ENCODE results near the gene LMTK2. TPM values are rescaled to one million over a fixed set of nuclear protein-coding genes. Genes with fewer than 3 reads are reported as not detected.
A peak's percentile ranks its signal among the peaks of the same experiment; 100 is the strongest.
"Not testable (repeated sequence)": the region's sequence is repeated elsewhere in the genome, so short reads cannot be mapped to it uniquely, and the experiment has no call there.

The LMTK2 gene
- total RNA-seq, 1 experiment from 2014 or later = 37.1 TPM

DNA sequence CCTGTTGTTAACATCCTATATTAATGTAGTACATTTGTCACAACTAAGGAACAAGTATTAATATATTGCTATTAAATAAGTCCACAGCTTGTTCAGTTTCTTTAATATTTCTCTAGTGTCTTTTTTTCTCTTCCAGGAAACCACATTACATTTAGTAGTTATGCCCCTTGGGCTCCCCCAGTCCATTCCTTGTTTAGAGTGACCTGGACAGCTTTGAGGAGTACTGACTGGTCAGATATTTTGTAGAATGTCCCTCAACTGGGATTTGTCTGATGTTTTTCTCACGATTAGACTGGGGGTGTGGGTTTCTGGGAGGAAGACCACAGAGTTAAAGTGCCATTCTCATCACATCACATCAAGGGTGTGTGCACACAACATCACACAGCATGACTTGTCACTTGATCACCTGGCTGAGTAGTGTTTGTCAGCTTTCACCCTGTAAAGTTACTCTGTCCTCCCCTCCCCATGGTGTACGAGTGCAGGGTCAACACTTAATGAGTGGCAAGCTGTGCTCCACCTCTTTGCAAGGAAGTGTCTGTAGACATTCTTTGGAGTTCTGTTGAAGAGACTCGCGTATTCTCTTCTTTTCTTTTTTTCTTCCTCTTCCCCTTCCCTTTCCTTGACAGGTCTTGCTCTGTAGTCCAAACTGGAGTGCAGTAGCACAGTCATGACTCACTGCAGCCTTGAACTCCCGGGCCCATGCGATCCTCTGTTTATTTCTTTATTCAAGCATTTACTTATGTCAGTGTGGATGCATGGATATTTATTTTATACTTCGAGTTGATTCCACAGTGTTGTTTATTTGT, 10.2 kb downstream of the LMTK2 start:
- ChIA-PET CTCF (no interaction called here), POLR2A (ENCODE audit: unreplicated experiment) (no interaction called here)
- no peaks in the 10 kb centered on the region for H3K9me2 ChIP-seq (ENCODE audit: insufficient read depth)
- DNase-seq = peak; percentile 36 to 80
- intact Hi-C loops (cut with micrococcal nuclease; ENCODE audit: unreplicated experiment) = loop anchor here (5.0 kb wide), 1 partner anchor 235 kb away; no protein-coding TSS in a partner anchor
- H3F3A ChIP-seq (ENCODE audit: insufficient read depth, low read depth) = peaks cover 36% of the 10 kb centered on the region
- no peak overlapping the region for H3K4me3 ChIP-seq
- H3K4me1 ChIP-seq (replicated peaks; ENCODE audit: insufficient read depth) = peaks cover 64% of the 10 kb centered on the region
- no TSS peak for BruUV-seq (replicated peaks)
- H3K27ac ChIP-seq = peak overlapping the region; percentile 87
- H3K79me2 ChIP-seq (ENCODE audit: low read depth) = peaks cover 98% of the 10 kb centered on the region
- H4K20me1 ChIP-seq (ENCODE audit: insufficient read depth) = no peaks in the 10 kb centered on the region
- no peaks in the 10 kb centered on the region for H3K27me3 ChIP-seq (ENCODE audit: insufficient read depth, low read depth)
- no peaks in the 10 kb centered on the region for H3K9me3 ChIP-seq (ENCODE audit: insufficient read depth, low read depth)
- no peaks in the 10 kb centered on the region for H3K36me3 ChIP-seq (ENCODE audit: low read depth)
- H3K4me2 ChIP-seq = peak overlapping the region; percentile 72
- no peak overlapping the region for H2AFZ ChIP-seq
- TF ChIP-seq, protein P1, sequence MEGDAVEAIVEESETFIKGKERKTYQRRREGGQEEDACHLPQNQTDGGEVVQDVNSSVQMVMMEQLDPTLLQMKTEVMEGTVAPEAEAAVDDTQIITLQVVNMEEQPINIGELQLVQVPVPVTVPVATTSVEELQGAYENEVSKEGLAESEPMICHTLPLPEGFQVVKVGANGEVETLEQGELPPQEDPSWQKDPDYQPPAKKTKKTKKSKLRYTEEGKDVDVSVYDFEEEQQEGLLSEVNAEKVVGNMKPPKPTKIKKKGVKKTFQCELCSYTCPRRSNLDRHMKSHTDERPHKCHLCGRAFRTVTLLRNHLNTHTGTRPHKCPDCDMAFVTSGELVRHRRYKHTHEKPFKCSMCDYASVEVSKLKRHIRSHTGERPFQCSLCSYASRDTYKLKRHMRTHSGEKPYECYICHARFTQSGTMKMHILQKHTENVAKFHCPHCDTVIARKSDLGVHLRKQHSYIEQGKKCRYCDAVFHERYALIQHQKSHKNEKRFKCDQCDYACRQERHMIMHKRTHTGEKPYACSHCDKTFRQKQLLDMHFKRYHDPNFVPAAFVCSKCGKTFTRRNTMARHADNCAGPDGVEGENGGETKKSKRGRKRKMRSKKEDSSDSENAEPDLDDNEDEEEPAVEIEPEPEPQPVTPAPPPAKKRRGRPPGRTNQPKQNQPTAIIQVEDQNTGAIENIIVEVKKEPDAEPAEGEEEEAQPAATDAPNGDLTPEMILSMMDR (conservative IDR thresholded peaks at IDR 0.05) = no peak
- no peak for TF ChIP-seq EZH2 (IDR thresholded peaks at IDR 0.05; ENCODE audit: low read depth)

DNA sequence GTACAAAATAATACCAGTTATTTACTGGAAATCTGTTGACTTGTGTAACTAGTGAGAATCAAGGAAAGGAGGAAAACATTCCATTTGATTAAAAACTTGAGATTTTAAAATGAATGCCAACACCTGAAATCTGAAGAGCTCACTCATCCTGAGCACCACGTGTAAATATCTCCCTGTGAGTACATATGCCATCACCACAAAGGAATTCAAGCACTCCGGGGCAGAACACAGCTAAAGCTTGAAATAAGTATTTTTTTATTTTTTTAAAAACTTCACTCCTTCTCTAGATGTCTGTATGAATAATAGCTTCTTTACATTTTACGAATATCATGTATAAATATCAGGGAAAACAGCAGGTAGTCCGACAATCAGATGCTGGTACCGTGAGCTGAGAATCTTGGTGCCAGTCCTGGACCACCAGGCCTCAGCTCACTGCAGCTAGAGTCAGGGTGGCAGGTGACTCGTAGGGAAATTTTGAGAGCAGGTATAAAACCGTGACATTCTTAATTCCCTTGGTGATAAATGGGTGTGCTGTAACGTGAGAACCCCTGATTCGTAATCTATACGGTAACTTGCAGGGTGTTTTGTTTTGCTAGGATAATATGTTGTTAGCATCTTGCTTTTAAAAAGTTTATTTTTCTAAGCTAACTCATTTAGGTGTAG, 12.7 kb downstream of the LMTK2 start:
- Histone ChIP-seq H3K79me2 (ENCODE audit: low read depth) (peaks cover 98% of the 10 kb centered on the region), H3K36me3 (ENCODE audit: low read depth) (no peaks in the 10 kb centered on the region), H3K9me3 (ENCODE audit: insufficient read depth, low read depth) (no peaks in the 10 kb centered on the region), H3K4me3 (peak overlapping the region; percentile 31; the same call in 1 of the 2 replicates), H3K27me3 (ENCODE audit: insufficient read depth, low read depth) (no peaks in the 10 kb centered on the region), H3K27ac (peak overlapping the region; percentile 87), H3K9me2 (ENCODE audit: insufficient read depth) (no peaks in the 10 kb centered on the region), H3K4me1 (replicated peaks; ENCODE audit: insufficient read depth) (peaks cover 64% of the 10 kb centered on the region), H3K4me2 (peak overlapping the region; percentile 72), H3F3A (ENCODE audit: insufficient read depth, low read depth) (peaks cover 31% of the 10 kb centered on the region), H2AFZ (no peak overlapping the region), H4K20me1 (ENCODE audit: insufficient read depth) (no peaks in the 10 kb centered on the region)
- TF ChIP-seq, protein P1 (conservative IDR thresholded peaks at IDR 0.05) = no peak
- TF ChIP-seq EZH2 (IDR thresholded peaks at IDR 0.05; ENCODE audit: low read depth) = no peak
- BruUV-seq (replicated peaks) = no TSS peak
- peak; percentile 43 to 87 for DNase-seq
- CTCF ChIA-PET = interaction anchor here (0.7 to 3.0 kb wide), 6 partner anchors 11 to 98 kb away, joined by 3 to 16 read pairs (median 4); no protein-coding TSS in a partner anchor
- intact Hi-C loops (cut with micrococcal nuclease; ENCODE audit: unreplicated experiment) = loop anchor here (5.0 kb wide), 1 partner anchor 233 kb away; no protein-coding TSS in a partner anchor
- POLR2A ChIA-PET (ENCODE audit: unreplicated experiment) = interaction anchor here (0.6 to 1.7 kb wide), 5 partner anchors 9 to 772 kb away, joined by 3 to 16 read pairs (median 4); no protein-coding TSS in a partner anchor

DNA sequence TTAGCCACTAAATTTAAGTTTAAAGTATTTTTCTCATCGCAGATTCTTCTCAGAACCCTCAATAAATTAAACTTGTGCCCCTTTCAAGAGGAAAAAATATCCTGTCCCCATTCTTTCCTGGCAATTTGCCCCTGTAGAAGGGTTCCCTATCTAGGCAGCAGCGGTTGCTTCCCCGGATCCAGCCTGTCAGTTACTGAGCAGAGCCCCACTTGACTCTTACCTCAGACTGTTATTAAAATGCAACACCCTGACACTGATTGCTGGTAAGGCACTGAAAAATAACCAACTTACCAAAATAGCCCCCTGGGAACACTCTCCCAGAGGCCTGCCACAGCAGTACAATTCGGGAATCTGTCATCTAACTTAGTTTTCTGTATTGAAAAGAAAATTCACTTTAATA, 13.9 kb downstream of the LMTK2 start:
- no peak for DNase-seq
- Histone ChIP-seq H3K4me3 (no peak overlapping the region), H3K9me2 (ENCODE audit: insufficient read depth) (no peaks in the 10 kb centered on the region), H3K36me3 (ENCODE audit: low read depth) (no peaks in the 10 kb centered on the region), H3K4me1 (replicated peaks; ENCODE audit: insufficient read depth) (peaks cover 63% of the 10 kb centered on the region), H3K79me2 (ENCODE audit: low read depth) (peaks cover 97% of the 10 kb centered on the region), H2AFZ (no peak overlapping the region), H3K27ac (peak overlapping the region; percentile 87), H3K27me3 (ENCODE audit: insufficient read depth, low read depth) (no peaks in the 10 kb centered on the region), H4K20me1 (ENCODE audit: insufficient read depth) (no peaks in the 10 kb centered on the region), H3K4me2 (peak overlapping the region; percentile 72), H3K9me3 (ENCODE audit: insufficient read depth, low read depth) (no peaks in the 10 kb centered on the region), H3F3A (ENCODE audit: insufficient read depth, low read depth) (peaks cover 31% of the 10 kb centered on the region)
- intact Hi-C loops (cut with micrococcal nuclease; ENCODE audit: unreplicated experiment) = loop anchor here (1.0 kb wide), 1 partner anchor 11 kb away; no protein-coding TSS in a partner anchor
- POLR2A ChIA-PET (ENCODE audit: unreplicated experiment) = interaction anchor here (1.7 kb wide), 1 partner anchor 11 kb away, joined by 9 read pairs; no protein-coding TSS in a partner anchor
- BruUV-seq (replicated peaks) = no TSS peak
- TF ChIP-seq EZH2 (IDR thresholded peaks at IDR 0.05; ENCODE audit: low read depth) = no peak
- TF ChIP-seq, protein P1 (conservative IDR thresholded peaks at IDR 0.05) = no peak
- CTCF ChIA-PET = interaction anchor here (3.0 kb wide), 1 partner anchor 12 kb away, joined by 16 read pairs; no protein-coding TSS in a partner anchor

DNA sequence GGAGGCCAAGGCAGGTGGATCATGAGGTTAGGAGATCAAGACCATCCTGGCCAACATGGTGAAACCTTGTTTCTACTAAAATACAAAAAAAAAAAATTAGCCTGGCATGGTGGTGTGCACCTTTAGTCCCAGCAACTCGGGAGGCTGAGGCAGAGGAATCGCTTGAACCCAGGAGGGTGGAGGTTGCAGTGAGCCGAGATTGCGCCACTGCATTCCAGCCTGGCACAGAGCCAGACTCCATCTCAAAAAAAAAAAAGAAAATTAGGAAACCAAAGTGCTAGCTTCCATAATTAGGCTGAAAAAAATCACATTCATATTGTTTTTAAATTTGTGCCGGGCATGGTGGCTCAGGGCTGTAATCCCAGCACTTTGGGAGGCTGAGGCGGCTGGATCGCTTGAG, 14.7 kb downstream of the LMTK2 start:
- H4K20me1 ChIP-seq (ENCODE audit: insufficient read depth); H3K27me3 ChIP-seq (ENCODE audit: insufficient read depth, low read depth); intact Hi-C loops (cut with micrococcal nuclease; ENCODE audit: unreplicated experiment); H3K4me2 ChIP-seq; H2AFZ ChIP-seq; H3K9me3 ChIP-seq (ENCODE audit: insufficient read depth, low read depth); BruUV-seq (replicated peaks); H3K4me3 ChIP-seq; DNase-seq; H3K36me3 ChIP-seq (ENCODE audit: low read depth); H3K9me2 ChIP-seq (ENCODE audit: insufficient read depth): not testable (repeated sequence)
- H3K27ac ChIP-seq = peak overlapping the region; percentile 87
- CTCF ChIA-PET = interaction anchor here (1.0 kb wide), 1 partner anchor 100 kb away, joined by 3 read pairs; no protein-coding TSS in a partner anchor
- POLR2A ChIA-PET (ENCODE audit: unreplicated experiment) = interaction anchor here (0.9 kb wide), 1 partner anchor 11 kb away, joined by 7 read pairs; no protein-coding TSS in a partner anchor
- peaks cover 55% of the 10 kb centered on the region for H3K4me1 ChIP-seq (replicated peaks; ENCODE audit: insufficient read depth)
- H3K79me2 ChIP-seq (ENCODE audit: low read depth) = peaks cover 97% of the 10 kb centered on the region
- peaks cover 31% of the 10 kb centered on the region for H3F3A ChIP-seq (ENCODE audit: insufficient read depth, low read depth)

Measured in PC-9 (cell line).